ENCODE measurements around the gene C6.

The C6 gene

DNA sequence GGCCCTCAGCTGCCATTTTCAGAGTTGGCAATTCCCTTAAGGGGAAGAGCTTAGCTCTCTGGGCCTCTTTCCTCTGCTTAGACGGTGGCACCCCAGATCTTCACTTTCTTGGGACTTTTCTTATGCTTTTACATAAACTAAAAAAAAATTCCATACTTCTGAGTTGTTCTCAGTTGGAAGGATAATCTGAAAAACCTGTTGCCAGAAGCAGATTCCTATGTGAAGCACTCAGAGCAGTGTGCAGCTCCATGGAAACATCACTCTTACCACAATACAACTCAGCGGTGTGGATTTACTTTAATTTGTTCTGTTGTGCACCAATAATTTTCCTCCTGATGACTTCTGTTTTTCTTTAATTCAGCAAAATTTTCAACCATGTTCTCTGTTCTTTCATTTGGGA, 98.1 kb downstream of the C6 start:
- peak; percentile 82 for DNase-seq (ENCODE audit: low read depth)
- no peak overlapping the region for H3K4me3 ChIP-seq (ENCODE audit: control insufficient read depth, low read depth, low read length)
- TF ChIP-seq CTCF (conservative IDR thresholded peaks at IDR 0.05; ENCODE audit: control insufficient read depth, insufficient read depth, low read depth, low read length) = no peak

DNA sequence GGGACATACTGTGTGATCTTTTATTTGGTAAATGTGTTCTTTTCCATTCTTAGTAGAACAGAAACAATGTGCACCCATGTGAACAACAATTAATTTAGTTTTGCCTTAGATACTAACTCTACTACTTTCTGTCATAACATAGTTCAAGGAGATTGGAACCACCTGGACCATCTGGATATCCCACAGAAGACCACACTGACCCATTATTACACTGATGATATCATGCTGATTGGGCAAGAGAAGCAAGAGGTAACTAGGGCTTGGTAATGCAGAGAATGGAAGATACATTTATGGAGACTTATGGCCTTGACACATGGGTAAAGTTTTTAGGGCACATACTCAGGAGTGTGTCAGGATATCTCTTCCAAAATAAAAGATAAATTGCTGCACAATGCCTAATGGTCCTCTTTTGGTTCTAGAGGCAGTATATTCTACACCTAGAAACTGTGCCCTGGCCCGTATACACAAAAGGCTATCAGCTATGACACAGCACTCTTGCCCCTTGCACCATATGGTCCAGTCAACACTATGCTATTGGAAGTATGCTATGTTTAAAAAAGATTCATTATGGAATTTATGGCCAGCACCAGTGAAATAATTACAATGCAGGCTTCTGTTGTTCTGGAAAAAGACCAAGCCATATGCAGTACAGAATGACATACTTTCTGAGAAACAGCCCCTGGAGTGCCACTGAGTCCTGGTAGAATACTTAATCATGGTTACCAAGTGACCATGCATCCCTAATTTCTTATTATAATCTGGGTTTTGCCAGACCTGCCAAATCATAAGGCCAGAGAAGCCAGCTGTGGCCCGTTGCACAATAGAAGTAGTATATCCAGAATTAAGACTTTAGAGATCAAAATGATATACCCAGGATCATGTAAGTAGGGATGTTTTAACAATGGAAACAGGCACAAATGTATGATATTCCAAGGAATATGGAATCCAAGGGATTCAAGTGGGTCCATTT, 100.6 kb downstream of the C6 start:
- H3K4me3 ChIP-seq (ENCODE audit: control insufficient read depth, low read depth, low read length) = no peak overlapping the region
- peak; percentile 85 for DNase-seq (ENCODE audit: low read depth)
- TF ChIP-seq CTCF (conservative IDR thresholded peaks at IDR 0.05; ENCODE audit: control insufficient read depth, insufficient read depth, low read depth, low read length) = no peak

DNA sequence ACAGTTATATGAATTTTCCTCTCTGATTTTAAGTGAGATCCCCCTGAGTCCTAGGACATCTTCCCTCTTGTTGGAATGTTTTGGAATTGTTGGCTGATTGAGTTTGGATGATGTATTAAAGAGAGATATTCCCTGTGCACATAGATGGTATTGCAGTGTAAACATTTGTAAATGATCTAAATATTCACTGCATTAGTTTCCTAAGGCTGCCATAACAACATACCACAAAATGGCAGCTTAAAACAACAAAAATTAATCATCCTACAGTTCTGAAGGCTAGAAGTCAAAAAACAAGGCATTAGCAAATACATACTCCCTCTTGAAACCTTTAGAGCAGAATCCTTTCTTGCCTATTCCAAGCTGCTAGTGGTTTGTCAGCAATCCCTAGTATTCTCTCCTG, 104.1 kb downstream of the C6 start:
- H3K4me3 ChIP-seq (ENCODE audit: control insufficient read depth, low read depth, low read length) = no peak overlapping the region
- peak; percentile 27 for DNase-seq (ENCODE audit: low read depth)
- TF ChIP-seq CTCF (conservative IDR thresholded peaks at IDR 0.05; ENCODE audit: control insufficient read depth, insufficient read depth, low read depth, low read length) = no peak

DNA sequence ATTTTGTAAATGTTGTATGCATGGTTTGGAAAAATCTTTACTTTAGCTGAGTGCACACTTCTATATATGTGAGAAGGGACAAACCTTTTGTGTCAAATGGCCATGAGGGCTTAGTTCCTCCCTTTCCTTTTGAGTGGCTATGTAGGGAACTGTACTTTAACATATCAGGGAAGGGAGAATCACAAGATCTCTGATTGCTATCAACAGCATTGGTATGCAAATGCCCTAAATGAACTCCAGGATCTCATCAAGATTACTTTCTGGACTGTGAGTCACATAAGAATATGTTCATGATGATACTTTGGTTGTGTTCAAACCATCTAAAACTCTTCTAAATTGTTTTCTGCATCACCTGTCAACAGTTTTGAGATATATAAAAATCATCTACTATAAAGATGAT, 111.0 kb downstream of the C6 start:
- no peak overlapping the region for H3K4me3 ChIP-seq (ENCODE audit: control insufficient read depth, low read depth, low read length)
- DNase-seq (ENCODE audit: low read depth) = no peak
- no peak for TF ChIP-seq CTCF (conservative IDR thresholded peaks at IDR 0.05; ENCODE audit: control insufficient read depth, insufficient read depth, low read depth, low read length)

GRCh38 chr5:41097642-41098041, 115.7 kb downstream of the C6 start:
- no peak for TF ChIP-seq CTCF (conservative IDR thresholded peaks at IDR 0.05; ENCODE audit: control insufficient read depth, insufficient read depth, low read depth, low read length)
- no peak for DNase-seq (ENCODE audit: low read depth)
- H3K4me3 ChIP-seq (ENCODE audit: control insufficient read depth, low read depth, low read length) = no peak overlapping the region

GRCh38 chr5:41095324-41096101, 117.8 kb downstream of the C6 start:
- no peak for DNase-seq (ENCODE audit: low read depth)
- H3K4me3 ChIP-seq (ENCODE audit: control insufficient read depth, low read depth, low read length) = no peak overlapping the region
- no peak for TF ChIP-seq CTCF (conservative IDR thresholded peaks at IDR 0.05; ENCODE audit: control insufficient read depth, insufficient read depth, low read depth, low read length)
